ENCODE results near the gene ABCA3. TPM values are rescaled to one million over a fixed set of nuclear protein-coding genes. Genes with fewer than 3 reads are reported as not detected.

The ABCA3 gene
- total and polyA plus RNA-seq, 2 experiments from 2014 or later = 3.0 to 4.1 TPM

DNA sequence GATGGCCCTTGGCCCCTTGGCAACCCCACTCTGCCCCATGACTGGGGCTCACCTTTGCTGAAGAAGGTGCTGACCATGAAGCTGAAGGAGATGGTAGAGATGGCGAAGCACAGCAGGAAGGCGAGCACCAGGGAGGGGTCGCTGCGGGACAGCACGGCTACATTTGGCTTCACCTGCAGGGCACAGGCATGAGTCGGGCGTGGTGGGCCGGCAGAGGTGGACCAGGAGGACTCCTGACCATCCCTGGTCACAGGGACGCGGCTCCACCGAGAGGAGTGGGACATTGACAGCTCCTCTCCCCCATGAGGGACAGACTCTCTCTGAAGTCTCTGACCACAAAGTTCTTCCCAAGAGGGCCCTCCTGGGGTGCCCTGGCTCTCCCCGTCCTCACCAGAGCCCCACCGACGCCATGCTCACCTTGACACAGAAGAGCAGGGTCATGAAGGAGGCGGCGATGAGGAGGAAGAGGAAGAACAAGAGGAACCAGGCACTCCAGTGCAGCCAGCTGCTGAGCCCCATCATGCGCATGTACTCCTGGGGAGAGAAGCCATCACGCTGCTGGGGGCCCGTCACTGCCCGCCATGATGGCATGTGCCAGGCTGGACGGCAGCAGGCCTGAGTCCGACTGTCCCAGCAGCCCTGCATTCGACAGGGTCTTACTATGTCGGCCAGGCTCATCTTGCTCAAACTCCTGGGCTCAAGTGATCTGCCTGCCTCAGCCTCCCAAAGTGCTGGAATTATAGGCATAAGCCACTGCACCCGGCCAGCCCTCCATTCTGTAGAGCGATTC, 23.1 kb downstream of the ABCA3 start:
- H3K27ac ChIP-seq (ENCODE audit: low read depth) = no peak overlapping the region
- H3K9me3 Mint-ChIP-seq = no peaks in the 10 kb centered on the region
- no peaks in the 10 kb centered on the region for H3K79me2 ChIP-seq (replicated peaks; ENCODE audit: insufficient read depth)
- no peaks in the 10 kb centered on the region for H3K27me3 Mint-ChIP-seq (ENCODE audit: insufficient read depth, low read depth, poor library complexity)
- no peak overlapping the region for H2AFZ ChIP-seq
- H3K27ac Mint-ChIP-seq = no peak overlapping the region
- H3K27me3 ChIP-seq (ENCODE audit: insufficient read depth) = no peaks in the 10 kb centered on the region
- H3K36me3 Mint-ChIP-seq (ENCODE audit: low read depth) = no peaks in the 10 kb centered on the region
- H3K36me3 ChIP-seq (ENCODE audit: insufficient read depth) = no peaks in the 10 kb centered on the region
- TF ChIP-seq STAT1 (IDR thresholded peaks at IDR 0.05; ENCODE audit: unreplicated experiment) = no peak
- no peak for TF ChIP-seq EZH2phosphoT487 (IDR thresholded peaks at IDR 0.05; ENCODE audit: unreplicated experiment)
- TF ChIP-seq, protein P1, sequence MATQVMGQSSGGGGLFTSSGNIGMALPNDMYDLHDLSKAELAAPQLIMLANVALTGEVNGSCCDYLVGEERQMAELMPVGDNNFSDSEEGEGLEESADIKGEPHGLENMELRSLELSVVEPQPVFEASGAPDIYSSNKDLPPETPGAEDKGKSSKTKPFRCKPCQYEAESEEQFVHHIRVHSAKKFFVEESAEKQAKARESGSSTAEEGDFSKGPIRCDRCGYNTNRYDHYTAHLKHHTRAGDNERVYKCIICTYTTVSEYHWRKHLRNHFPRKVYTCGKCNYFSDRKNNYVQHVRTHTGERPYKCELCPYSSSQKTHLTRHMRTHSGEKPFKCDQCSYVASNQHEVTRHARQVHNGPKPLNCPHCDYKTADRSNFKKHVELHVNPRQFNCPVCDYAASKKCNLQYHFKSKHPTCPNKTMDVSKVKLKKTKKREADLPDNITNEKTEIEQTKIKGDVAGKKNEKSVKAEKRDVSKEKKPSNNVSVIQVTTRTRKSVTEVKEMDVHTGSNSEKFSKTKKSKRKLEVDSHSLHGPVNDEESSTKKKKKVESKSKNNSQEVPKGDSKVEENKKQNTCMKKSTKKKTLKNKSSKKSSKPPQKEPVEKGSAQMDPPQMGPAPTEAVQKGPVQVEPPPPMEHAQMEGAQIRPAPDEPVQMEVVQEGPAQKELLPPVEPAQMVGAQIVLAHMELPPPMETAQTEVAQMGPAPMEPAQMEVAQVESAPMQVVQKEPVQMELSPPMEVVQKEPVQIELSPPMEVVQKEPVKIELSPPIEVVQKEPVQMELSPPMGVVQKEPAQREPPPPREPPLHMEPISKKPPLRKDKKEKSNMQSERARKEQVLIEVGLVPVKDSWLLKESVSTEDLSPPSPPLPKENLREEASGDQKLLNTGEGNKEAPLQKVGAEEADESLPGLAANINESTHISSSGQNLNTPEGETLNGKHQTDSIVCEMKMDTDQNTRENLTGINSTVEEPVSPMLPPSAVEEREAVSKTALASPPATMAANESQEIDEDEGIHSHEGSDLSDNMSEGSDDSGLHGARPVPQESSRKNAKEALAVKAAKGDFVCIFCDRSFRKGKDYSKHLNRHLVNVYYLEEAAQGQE (IDR thresholded peaks at IDR 0.05; ENCODE audit: unreplicated experiment) = no peak
- no peak for TF ChIP-seq EZH2 (IDR thresholded peaks at IDR 0.05; ENCODE audit: low read depth, unreplicated experiment)
- TF ChIP-seq, protein P2, sequence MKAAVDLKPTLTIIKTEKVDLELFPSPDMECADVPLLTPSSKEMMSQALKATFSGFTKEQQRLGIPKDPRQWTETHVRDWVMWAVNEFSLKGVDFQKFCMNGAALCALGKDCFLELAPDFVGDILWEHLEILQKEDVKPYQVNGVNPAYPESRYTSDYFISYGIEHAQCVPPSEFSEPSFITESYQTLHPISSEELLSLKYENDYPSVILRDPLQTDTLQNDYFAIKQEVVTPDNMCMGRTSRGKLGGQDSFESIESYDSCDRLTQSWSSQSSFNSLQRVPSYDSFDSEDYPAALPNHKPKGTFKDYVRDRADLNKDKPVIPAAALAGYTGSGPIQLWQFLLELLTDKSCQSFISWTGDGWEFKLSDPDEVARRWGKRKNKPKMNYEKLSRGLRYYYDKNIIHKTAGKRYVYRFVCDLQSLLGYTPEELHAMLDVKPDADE (IDR thresholded peaks at IDR 0.05) = no peak
- no peak for TF ChIP-seq ZNF331 (CRISPR knock-in tag; IDR thresholded peaks at IDR 0.05; ENCODE audit: low read depth)
- TF ChIP-seq, protein P3, sequence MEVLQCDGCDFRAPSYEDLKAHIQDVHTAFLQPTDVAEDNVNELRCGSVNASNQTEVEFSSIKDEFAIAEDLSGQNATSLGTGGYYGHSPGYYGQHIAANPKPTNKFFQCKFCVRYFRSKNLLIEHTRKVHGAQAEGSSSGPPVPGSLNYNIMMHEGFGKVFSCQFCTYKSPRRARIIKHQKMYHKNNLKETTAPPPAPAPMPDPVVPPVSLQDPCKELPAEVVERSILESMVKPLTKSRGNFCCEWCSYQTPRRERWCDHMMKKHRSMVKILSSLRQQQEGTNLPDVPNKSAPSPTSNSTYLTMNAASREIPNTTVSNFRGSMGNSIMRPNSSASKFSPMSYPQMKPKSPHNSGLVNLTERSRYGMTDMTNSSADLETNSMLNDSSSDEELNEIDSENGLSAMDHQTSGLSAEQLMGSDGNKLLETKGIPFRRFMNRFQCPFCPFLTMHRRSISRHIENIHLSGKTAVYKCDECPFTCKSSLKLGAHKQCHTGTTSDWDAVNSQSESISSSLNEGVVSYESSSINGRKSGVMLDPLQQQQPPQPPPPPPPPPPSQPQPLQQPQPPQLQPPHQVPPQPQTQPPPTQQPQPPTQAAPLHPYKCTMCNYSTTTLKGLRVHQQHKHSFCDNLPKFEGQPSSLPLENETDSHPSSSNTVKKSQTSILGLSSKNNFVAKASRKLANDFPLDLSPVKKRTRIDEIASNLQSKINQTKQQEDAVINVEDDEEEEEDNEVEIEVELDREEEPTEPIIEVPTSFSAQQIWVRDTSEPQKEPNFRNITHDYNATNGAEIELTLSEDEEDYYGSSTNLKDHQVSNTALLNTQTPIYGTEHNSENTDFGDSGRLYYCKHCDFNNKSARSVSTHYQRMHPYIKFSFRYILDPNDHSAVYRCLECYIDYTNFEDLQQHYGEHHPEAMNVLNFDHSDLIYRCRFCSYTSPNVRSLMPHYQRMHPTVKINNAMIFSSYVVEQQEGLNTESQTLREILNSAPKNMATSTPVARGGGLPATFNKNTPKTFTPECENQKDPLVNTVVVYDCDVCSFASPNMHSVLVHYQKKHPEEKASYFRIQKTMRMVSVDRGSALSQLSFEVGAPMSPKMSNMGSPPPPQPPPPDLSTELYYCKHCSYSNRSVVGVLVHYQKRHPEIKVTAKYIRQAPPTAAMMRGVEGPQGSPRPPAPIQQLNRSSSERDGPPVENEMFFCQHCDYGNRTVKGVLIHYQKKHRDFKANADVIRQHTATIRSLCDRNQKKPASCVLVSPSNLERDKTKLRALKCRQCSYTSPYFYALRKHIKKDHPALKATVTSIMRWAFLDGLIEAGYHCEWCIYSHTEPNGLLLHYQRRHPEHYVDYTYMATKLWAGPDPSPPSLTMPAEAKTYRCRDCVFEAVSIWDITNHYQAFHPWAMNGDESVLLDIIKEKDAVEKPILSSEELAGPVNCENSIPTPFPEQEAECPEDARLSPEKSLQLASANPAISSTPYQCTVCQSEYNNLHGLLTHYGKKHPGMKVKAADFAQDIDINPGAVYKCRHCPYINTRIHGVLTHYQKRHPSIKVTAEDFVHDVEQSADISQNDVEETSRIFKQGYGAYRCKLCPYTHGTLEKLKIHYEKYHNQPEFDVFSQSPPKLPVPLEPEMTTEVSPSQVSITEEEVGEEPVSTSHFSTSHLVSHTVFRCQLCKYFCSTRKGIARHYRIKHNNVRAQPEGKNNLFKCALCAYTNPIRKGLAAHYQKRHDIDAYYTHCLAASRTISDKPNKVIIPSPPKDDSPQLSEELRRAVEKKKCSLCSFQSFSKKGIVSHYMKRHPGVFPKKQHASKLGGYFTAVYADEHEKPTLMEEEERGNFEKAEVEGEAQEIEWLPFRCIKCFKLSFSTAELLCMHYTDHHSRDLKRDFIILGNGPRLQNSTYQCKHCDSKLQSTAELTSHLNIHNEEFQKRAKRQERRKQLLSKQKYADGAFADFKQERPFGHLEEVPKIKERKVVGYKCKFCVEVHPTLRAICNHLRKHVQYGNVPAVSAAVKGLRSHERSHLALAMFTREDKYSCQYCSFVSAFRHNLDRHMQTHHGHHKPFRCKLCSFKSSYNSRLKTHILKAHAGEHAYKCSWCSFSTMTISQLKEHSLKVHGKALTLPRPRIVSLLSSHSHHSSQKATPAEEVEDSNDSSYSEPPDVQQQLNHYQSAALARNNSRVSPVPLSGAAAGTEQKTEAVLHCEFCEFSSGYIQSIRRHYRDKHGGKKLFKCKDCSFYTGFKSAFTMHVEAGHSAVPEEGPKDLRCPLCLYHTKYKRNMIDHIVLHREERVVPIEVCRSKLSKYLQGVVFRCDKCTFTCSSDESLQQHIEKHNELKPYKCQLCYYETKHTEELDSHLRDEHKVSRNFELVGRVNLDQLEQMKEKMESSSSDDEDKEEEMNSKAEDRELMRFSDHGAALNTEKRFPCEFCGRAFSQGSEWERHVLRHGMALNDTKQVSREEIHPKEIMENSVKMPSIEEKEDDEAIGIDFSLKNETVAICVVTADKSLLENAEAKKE (CRISPR knock-in tag; IDR thresholded peaks at IDR 0.05) = no peak
- no peak for TF ChIP-seq CREB1 (CRISPR knock-in tag; IDR thresholded peaks at IDR 0.05; ENCODE audit: low read depth)
- TF ChIP-seq POLR2AphosphoS5 (IDR thresholded peaks at IDR 0.05; ENCODE audit: low read depth) = no peak
- TF ChIP-seq NANOG (IDR thresholded peaks at IDR 0.05; ENCODE audit: borderline replicate concordance) = no peak
- TF ChIP-seq ZNF114 (CRISPR knock-in tag; IDR thresholded peaks at IDR 0.05) = no peak
- TF ChIP-seq, protein P4, sequence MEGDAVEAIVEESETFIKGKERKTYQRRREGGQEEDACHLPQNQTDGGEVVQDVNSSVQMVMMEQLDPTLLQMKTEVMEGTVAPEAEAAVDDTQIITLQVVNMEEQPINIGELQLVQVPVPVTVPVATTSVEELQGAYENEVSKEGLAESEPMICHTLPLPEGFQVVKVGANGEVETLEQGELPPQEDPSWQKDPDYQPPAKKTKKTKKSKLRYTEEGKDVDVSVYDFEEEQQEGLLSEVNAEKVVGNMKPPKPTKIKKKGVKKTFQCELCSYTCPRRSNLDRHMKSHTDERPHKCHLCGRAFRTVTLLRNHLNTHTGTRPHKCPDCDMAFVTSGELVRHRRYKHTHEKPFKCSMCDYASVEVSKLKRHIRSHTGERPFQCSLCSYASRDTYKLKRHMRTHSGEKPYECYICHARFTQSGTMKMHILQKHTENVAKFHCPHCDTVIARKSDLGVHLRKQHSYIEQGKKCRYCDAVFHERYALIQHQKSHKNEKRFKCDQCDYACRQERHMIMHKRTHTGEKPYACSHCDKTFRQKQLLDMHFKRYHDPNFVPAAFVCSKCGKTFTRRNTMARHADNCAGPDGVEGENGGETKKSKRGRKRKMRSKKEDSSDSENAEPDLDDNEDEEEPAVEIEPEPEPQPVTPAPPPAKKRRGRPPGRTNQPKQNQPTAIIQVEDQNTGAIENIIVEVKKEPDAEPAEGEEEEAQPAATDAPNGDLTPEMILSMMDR (conservative IDR thresholded peaks at IDR 0.05; ENCODE audit: low read depth in 2 of 2) = no peak
- no peak for TF ChIP-seq JUNB (IDR thresholded peaks at IDR 0.05; ENCODE audit: unreplicated experiment)
- no peaks in the 10 kb centered on the region for H3F3A ChIP-seq (replicated peaks; ENCODE audit: low read depth)
- H3K4me3 Mint-ChIP-seq = no peak overlapping the region
- H4K20me1 ChIP-seq (replicated peaks; ENCODE audit: insufficient read depth) = no peaks in the 10 kb centered on the region
- H3K4me3 ChIP-seq = no peak overlapping the region
- ATAC-seq (no peak), DNase-seq (ENCODE audit: low spot score) (no peak)
- H3K4me1 ChIP-seq (ENCODE audit: insufficient read depth) = no peaks in the 10 kb centered on the region
- no peaks in the 10 kb centered on the region for H3K9me2 ChIP-seq (ENCODE audit: insufficient read depth)
- no peak overlapping the region for H3K4me2 ChIP-seq
- H3K4me1 Mint-ChIP-seq = peaks cover 3% of the 10 kb centered on the region; the same call in 2 of the 3 replicates
